HG03565 (cell line): ENCODE results near the gene INO80.
"Not testable (repeated sequence)": the region's sequence is repeated elsewhere in the genome, so short reads cannot be mapped to it uniquely, and the experiment has no call there.

Experiments used
- ATAC-seq: cut with Tn5 transposase; IDR thresholded peaks from one replicate; pipeline ENCODE4 v1.9.1; 2021; ENCODE audit warnings: mild to moderate bottlenecking, moderate library complexity; ENCODE audit not compliant: unreplicated experiment

Gene INO80, protein sequence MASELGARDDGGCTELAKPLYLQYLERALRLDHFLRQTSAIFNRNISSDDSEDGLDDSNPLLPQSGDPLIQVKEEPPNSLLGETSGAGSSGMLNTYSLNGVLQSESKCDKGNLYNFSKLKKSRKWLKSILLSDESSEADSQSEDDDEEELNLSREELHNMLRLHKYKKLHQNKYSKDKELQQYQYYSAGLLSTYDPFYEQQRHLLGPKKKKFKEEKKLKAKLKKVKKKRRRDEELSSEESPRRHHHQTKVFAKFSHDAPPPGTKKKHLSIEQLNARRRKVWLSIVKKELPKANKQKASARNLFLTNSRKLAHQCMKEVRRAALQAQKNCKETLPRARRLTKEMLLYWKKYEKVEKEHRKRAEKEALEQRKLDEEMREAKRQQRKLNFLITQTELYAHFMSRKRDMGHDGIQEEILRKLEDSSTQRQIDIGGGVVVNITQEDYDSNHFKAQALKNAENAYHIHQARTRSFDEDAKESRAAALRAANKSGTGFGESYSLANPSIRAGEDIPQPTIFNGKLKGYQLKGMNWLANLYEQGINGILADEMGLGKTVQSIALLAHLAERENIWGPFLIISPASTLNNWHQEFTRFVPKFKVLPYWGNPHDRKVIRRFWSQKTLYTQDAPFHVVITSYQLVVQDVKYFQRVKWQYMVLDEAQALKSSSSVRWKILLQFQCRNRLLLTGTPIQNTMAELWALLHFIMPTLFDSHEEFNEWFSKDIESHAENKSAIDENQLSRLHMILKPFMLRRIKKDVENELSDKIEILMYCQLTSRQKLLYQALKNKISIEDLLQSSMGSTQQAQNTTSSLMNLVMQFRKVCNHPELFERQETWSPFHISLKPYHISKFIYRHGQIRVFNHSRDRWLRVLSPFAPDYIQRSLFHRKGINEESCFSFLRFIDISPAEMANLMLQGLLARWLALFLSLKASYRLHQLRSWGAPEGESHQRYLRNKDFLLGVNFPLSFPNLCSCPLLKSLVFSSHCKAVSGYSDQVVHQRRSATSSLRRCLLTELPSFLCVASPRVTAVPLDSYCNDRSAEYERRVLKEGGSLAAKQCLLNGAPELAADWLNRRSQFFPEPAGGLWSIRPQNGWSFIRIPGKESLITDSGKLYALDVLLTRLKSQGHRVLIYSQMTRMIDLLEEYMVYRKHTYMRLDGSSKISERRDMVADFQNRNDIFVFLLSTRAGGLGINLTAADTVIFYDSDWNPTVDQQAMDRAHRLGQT (N-terminal part only)

DNA sequence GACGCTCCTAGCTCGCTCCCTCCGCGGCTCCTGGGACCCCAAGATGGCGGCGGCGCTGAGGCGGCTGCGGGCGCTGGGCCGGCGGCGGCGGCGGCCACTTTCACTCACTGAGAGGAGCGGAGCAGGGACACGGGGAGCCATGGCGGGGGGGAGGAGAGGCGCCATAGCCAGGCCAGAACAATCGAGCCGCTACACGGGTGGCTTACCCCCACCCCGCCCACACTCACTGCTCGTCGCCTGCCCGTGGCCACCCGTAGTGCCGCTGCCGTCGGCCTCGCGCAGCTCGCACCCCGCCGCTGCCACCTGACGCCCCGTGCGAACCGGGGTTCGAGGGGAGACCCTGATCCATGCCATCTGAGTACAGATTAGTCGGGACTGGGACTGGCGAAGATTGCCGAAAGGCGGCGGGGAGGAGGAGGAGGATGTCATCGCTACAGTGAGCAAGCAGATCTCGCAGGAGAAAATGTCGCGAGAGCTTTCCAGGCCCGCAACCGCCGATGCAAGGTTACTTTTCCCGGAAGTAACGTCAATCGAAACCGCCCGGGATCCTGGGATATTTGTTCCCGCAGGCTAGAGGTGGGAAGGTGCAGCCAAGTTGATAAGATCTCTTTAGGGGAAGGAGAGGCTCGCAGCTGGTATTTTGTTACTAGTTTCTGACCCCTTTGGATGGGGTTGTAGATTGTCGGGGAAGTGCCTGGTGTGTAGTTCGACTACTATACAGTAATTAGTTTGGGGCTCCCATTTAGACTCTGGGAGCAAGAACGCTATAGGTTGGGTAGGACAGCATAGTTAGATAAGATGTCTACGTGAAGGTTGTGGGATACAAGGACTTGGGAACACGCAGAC is at the start of gene INO80:
Gene INO80, minus strand, starts transcription at position 165 of the 846 bp plus-strand sequence. CDS start 19,970 bp downstream, outside the sequence.
- ATAC-seq, result peak; percentile 60

DNA sequence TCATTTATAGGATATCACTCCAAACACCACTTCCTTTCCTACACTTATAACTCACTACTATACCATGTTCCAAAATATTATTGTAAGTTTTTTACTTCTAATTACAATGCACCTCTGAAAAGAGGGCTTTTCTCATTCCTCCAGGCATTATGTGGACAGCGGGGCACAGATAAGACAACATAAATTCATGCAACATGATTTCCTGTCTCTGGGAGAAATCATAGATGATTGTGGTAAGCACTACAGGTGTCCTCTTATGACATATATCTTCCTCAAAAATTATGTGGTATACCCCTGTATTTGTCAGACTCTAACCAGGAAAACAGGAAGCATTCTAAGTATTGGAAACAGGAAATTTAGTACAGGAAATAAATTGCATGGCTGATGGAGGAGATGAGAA is 45.7 kb upstream of the INO80 start:
- ATAC-seq, result no peak

GRCh38 chr15:41161336-41161735 is 45.3 kb upstream of the INO80 start:
- no peak for ATAC-seq

GRCh38 chr15:41160639-41161315 is 44.7 kb upstream of the INO80 start:
- no peak for ATAC-seq

- no peak for ATAC-seq
Measured at GRCh38 chr15:41154412-41154811, 38.3 kb upstream of the INO80 start.

DNA sequence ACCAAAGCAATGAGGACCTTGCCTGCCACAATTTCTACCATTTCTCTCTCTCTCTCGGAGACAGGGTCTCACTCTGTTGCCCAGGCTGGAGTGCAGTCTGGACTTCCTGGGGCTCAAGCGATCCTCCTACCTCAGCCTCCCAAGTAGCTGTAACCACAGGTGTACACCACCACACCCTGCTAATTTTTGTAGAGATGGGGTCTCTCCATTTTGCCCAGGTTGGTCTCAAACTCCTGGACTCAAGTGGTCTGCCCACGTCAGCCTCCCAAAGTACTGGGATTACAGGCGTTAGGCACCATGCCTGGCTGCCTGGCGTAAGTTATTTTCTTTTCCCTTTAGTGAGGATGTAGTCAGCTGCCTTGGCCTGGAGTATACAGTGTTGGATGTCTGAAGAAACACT is 37.7 kb upstream of the INO80 start:
- ATAC-seq, result no peak

GRCh38 chr15:41151451-41152005 is 35.4 kb upstream of the INO80 start:
- ATAC-seq, result no peak

DNA sequence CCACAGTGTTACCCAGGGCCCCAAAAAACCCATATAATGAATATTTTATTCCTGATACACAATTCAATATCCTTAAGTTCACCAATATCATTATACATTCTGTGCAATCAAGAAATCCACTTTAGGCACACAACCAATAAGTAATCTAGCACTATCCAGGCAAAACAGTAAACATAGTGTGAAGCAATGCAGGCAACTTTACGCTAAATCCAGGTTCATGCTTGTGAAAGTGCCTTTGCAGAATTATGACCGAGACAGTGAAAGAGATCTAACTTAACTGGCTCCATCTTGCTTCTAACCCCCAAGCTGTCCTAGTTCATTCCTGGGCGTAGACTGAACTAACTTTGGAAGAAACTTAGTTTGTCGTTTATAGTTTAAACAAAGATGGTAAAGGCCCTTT is 34.2 kb upstream of the INO80 start:
- ATAC-seq, result no peak

GRCh38 chr15:41148065-41148464 is 32.0 kb upstream of the INO80 start:
- ATAC-seq, result no peak

DNA sequence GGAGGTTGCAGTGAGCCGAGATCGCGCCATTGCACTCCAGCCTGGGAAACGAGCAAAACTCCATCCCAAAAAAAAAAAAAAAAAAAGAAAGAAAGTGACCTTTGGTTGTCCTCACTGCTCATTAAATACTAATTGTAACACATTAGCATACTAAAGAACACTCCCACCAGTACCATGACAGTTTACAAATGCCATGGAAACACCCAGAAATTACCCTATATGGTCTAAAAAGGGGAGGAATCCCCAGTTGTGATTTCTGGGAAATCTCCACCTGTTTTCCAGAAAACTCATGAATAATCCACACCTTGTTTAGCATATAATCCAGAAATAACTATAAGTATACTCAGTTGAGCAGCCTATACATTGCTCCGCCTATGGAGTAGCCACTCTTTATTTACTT is 23.5 kb upstream of the INO80 start:
- no peak for ATAC-seq

DNA sequence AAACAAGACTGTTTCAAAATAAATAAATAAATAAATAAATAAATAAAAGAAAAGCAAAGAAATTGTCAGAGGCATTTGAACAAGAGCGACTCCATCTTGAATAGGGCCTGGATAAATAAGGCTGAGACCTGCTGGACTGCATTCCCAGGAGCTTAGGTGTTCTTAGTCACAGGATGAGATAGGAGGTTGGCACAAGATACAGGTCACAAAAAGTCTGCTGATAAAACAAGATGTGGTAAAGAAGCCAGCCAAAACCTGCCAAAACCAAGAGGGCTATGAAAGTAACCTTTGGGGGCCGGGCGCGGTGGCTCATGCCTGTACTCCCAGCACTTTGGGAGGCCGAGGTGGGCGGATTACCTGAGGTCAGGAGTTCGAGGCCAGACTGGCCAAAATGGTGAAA is 23.0 kb upstream of the INO80 start:
- not testable (repeated sequence) for ATAC-seq

GRCh38 chr15:41135580-41135979 is 19.5 kb upstream of the INO80 start:
- not testable (repeated sequence) for ATAC-seq

- ATAC-seq, result no peak
Measured at GRCh38 chr15:41133454-41133853, 17.4 kb upstream of the INO80 start.

DNA sequence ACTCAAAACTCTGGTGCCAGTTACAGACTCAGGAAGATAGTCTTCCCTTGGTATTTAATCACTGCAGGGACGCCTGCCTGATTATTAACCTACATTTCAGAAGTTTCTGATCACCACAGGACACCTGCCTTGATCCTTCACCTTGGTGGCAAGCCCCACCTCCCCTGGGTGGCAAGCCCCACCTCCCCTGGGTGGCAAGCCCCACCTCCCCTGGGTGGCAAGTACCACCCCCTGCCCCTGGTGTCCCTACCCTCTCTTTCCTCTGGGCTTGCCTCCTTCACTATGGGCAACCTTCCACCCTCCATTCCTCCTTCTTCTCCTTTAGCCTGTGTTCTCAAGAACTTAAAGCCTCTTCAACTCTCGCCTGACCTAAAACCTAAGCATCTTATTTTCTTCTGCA is 16.0 kb upstream of the INO80 start:
- ATAC-seq, result not testable (repeated sequence)

DNA sequence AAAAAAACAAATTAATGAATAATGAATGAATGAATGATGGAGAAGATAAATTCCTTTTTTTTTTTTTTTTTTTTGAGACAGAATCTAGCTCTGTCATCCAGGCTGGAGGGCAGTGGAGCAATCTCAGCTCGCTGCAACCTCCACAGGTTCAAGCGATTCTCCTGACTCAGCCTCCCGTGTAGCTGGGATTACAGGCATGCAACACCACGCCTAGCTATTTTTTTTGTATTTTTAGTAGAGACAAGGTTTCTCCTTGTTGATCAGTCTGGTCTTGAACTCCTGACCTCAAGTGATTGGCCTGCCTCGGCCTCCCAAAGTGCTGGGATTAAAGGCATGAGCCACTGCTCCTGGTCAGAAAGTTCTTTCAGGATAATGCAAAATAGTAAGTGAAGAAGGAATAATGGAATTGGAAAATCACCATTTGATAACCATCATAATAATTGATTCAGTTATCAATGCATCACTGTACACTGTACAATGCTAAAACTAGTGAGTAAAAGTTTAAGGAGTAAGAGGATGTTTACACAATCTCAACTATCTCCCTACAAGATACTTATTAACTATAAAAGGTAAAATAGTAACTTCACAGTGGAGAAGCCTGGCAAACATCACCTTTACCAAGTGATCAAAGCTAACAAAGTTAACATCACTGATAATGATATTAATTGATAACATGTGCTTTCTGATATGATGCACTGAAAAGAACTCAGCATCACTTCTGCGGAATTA is 12.3 kb upstream of the INO80 start:
- ATAC-seq, result no peak

GRCh38 chr15:41125931-41126642 is 10.0 kb upstream of the INO80 start:
- ATAC-seq, result no peak

DNA sequence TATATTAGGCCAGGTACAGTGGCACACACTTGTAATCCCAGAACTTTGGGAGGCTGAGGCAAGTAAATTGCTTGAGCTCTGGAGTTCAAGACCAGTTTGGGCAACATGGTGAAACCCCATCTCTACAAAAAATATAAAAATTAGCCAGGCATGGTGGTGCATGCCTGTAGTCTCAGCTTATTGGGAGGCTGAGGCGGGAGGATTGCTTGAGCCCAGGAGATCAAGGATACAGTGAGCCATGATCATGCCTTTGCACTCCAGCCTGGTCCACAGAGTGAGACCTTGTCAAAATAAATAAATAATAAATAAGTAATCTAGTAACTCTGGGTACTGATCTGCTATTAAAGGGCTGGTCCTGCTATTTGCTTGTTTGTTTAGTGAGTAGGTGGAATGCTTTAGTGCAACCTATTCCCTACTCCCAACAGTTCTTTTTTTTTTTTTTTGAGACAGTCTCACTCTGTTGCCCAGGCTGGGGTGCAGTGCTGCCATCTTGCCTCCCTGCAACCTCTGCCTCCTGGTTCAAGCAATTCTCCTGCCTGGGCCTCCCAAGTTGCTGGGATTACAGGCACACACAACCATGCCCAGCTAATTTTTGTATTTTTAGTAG is 9.1 kb upstream of the INO80 start:
- no peak for ATAC-seq

GRCh38 chr15:41124058-41124457 is 8.0 kb upstream of the INO80 start:
- no peak for ATAC-seq
